ENCODE measurements around the gene COL6A3.

COL6A3 gene, protein sequence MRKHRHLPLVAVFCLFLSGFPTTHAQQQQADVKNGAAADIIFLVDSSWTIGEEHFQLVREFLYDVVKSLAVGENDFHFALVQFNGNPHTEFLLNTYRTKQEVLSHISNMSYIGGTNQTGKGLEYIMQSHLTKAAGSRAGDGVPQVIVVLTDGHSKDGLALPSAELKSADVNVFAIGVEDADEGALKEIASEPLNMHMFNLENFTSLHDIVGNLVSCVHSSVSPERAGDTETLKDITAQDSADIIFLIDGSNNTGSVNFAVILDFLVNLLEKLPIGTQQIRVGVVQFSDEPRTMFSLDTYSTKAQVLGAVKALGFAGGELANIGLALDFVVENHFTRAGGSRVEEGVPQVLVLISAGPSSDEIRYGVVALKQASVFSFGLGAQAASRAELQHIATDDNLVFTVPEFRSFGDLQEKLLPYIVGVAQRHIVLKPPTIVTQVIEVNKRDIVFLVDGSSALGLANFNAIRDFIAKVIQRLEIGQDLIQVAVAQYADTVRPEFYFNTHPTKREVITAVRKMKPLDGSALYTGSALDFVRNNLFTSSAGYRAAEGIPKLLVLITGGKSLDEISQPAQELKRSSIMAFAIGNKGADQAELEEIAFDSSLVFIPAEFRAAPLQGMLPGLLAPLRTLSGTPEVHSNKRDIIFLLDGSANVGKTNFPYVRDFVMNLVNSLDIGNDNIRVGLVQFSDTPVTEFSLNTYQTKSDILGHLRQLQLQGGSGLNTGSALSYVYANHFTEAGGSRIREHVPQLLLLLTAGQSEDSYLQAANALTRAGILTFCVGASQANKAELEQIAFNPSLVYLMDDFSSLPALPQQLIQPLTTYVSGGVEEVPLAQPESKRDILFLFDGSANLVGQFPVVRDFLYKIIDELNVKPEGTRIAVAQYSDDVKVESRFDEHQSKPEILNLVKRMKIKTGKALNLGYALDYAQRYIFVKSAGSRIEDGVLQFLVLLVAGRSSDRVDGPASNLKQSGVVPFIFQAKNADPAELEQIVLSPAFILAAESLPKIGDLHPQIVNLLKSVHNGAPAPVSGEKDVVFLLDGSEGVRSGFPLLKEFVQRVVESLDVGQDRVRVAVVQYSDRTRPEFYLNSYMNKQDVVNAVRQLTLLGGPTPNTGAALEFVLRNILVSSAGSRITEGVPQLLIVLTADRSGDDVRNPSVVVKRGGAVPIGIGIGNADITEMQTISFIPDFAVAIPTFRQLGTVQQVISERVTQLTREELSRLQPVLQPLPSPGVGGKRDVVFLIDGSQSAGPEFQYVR (N-terminal part only)

GRCh38 chr2:237413777-237414661, at the start of gene COL6A3:
Gene COL6A3 (minus strand): TSS chr2:237414164. CDS start chr2:237396817, 17,347 bp downstream.
- in situ Hi-C loops (cut with MboI; ENCODE audit: low sequenced_read_pairs) = no loop called here

GRCh38 chr2:237459741-237460174, 45.8 kb upstream of the COL6A3 start:
- in situ Hi-C loops (cut with MboI; ENCODE audit: low sequenced_read_pairs) = no loop called here

- in situ Hi-C loops (cut with MboI; ENCODE audit: low sequenced_read_pairs) = no loop called here
Measured at GRCh38 chr2:237459226-237459625, 45.3 kb upstream of the COL6A3 start.

- in situ Hi-C loops (cut with MboI; ENCODE audit: low sequenced_read_pairs) = no loop called here
Measured at GRCh38 chr2:237458519-237458918, 44.6 kb upstream of the COL6A3 start.

DNA sequence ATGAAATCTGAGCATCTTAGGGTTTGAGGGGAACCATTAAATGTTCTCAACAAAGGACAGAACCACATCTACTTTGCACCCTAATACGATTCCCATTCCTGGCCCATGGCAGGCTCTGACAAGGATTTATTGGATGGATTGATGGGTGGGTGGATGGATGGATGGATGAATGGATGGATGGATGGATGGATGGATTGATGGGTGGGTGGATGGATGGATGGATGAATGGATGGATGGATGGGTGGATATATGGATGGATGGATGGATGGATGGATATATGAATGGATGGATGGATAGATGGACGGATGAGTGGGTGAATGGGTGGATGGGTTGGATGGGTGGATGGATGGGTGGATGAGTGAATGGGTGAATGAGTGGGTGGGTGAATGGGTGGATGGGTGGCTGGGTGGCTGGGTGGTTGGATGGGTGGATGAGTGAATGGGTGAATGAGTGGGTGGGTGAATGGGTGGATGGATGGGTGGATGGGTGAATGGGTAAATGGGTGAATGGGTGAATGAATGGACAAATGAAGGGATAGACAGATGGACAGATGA, 43.5 kb upstream of the COL6A3 start:
- in situ Hi-C loops (cut with MboI; ENCODE audit: low sequenced_read_pairs) = no loop called here

- in situ Hi-C loops (cut with MboI; ENCODE audit: low sequenced_read_pairs) = no loop called here
Measured at GRCh38 chr2:237456200-237456843, 42.4 kb upstream of the COL6A3 start.

DNA sequence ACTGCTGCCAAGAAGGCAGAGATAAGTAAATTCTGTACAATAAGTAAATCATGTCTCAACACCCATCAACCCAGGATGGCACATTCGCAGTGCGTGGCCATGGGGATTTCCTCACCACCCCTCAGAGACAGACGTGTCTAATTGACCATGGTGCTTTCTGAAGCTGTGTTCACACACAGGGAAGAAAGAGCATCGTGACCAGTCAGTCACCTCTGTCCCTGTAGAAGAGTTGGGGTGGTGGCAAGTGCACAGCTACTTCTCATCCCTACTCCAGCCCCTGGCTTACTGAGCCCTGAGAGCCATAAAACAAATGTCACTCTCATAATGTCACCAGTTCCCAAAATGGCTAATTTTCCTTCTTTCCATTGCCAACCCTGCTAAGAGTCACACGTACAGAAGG, 41.8 kb upstream of the COL6A3 start:
- in situ Hi-C loops (cut with MboI; ENCODE audit: low sequenced_read_pairs) = no loop called here

- in situ Hi-C loops (cut with MboI; ENCODE audit: low sequenced_read_pairs) = no loop called here
Measured at GRCh38 chr2:237453671-237454070, 39.7 kb upstream of the COL6A3 start.

DNA sequence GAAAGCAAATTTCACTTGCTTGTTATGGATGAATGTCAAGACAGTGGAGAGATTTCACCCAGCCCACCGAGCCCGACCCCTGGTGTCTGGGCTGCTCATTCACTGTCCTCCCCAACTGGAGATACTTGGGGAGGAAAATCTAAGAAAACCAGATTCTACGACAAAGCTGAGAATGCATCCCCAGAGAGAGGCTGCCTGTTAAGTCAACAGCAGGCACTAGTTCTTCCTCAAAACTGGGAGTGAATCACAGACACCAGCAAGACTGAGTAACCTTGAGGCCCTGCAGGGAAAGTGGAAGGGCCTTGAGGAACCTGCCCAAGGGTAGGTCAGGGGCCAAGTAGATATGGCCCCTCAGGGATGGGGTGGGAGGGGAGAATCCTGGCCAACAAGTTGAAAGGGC, 38.9 kb upstream of the COL6A3 start:
- in situ Hi-C loops (cut with MboI; ENCODE audit: low sequenced_read_pairs) = no loop called here

- in situ Hi-C loops (cut with MboI; ENCODE audit: low sequenced_read_pairs) = no loop called here
Measured at GRCh38 chr2:237451643-237452469, 37.9 kb upstream of the COL6A3 start.

DNA sequence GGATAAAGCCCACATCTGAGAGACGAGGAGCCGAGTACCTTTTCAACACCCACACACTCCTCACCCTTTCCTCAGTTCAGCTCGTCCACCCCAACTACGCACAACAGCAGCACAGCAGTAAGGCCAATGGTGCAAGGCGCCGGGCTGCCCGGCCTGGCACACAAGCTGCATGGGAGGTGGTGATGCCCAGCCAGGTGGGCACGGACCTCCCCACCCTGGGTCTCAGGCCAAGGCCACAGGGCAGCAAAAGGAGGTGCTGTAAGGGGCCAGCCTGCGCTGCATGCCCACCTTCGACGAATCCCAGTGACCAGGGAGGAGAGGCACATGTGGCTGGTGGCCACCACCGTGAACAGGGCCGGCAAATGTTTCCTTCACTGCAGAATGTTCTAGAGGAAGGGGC, 36.6 kb upstream of the COL6A3 start:
- in situ Hi-C loops (cut with MboI; ENCODE audit: low sequenced_read_pairs) = no loop called here

- in situ Hi-C loops (cut with MboI; ENCODE audit: low sequenced_read_pairs) = no loop called here
Measured at GRCh38 chr2:237450108-237450507, 36.1 kb upstream of the COL6A3 start.

- in situ Hi-C loops (cut with MboI; ENCODE audit: low sequenced_read_pairs) = no loop called here
Measured at GRCh38 chr2:237449193-237449881, 35.4 kb upstream of the COL6A3 start.

DNA sequence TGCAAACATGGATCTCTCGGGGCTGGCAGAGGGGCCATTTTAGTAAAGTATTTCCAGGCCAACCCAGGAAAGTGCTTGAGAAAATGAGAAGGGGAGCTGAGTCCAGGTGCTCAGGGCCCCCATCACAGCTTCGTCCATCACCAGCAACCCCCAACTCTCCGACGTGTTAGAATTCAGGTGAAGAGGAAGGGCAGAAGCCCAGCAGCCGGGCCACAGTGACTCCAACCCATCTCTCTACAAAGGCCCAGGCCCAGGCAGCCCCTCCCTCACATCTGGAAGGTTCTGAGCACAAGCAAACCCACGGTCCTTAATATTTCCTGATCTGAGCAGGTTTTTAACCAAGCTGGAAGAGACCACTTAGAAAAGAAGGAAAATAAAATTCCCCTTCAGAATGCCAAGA, 34.7 kb upstream of the COL6A3 start:
- in situ Hi-C loops (cut with MboI; ENCODE audit: low sequenced_read_pairs) = no loop called here

- in situ Hi-C loops (cut with MboI; ENCODE audit: low sequenced_read_pairs) = no loop called here
Measured at GRCh38 chr2:237448171-237448570, 34.2 kb upstream of the COL6A3 start.

DNA sequence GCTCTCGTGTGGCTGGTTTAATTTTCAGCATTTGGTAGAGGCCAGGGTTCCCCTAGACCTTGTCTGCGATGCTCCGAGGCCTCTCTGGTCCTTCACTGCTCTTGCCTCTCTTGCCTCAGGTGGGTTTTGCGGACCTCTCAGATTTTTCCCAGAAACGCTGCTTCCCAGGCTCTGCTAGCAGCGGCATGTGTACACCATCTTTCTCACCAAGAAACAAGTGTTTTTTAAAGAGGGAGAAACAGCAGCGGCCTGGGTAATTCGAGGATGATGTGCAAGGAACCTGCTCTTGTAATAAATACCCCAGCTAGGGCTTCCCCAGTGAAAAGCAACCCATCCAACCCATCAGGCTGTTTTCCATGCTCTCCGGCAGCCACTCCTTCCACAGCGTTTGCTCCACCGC, 33.5 kb upstream of the COL6A3 start:
- in situ Hi-C loops (cut with MboI; ENCODE audit: low sequenced_read_pairs) = no loop called here

GRCh38 chr2:237446338-237446665, 32.3 kb upstream of the COL6A3 start:
- in situ Hi-C loops (cut with MboI; ENCODE audit: low sequenced_read_pairs) = no loop called here

Measured in HL-60/S4 treated with phorbol 12-myristate 13-acetate at 8.2 ng/mL for 4 days and 3 days (cell line).